Stomach (tissue), 9 donors: ENCODE results near the gene LY6G6C. TPM values are rescaled to one million over a fixed set of nuclear protein-coding genes. Genes with fewer than 3 reads are reported as not detected.
A peak's percentile ranks its signal among the peaks of the same experiment; 100 is the strongest.

Experiments used
- DNase-seq, 2 donors: peaks; one replicate each; pipeline versions ENCODE4 v3.0.0 to v3.0.0-alpha.2; 2013 to 2019
- H3K27ac ChIP-seq, 5 donors: fragments of 200-600 bp in 4 of 5; sonication (generic) in 4 of 5; one replicate each; pipeline ENCODE4 v1.5.1; 2013 to 2019; ENCODE audit warnings: mild to moderate bottlenecking in 1 of 5, moderate library complexity in 1 of 5
- H3K27me3 ChIP-seq, 3 donors: fragments of 200-600 bp; sonication (generic); one replicate each; pipeline ENCODE4 v1.5.1; 2017 to 2019; ENCODE audit warnings: mixed run types in 1 of 3
- H3K36me3 ChIP-seq, 4 donors: fragments of 200-600 bp; sonication (generic); 1 replicate in 3 of 4; 2 replicates in 1 of 4; pipeline ENCODE4 v1.5.1; 2016 to 2019
- H3K4me1 ChIP-seq, 4 donors: fragments of 200-600 bp; sonication (generic); one replicate each; pipeline ENCODE4 v1.5.1; 2016 to 2019
- H3K4me3 ChIP-seq, 4 donors: fragments of 200-600 bp; sonication (generic) in 3 of 4; one replicate each; pipeline ENCODE4 v1.5.1; 2016 to 2019; ENCODE audit warnings: mild to moderate bottlenecking in 1 of 4
- H3K9me3 ChIP-seq, 4 donors: fragments of 200-600 bp; sonication (generic); one replicate each; pipeline ENCODE4 v1.5.1; 2016 to 2019
- CTCF ChIP-seq, 7 experiments: fragments of 450-650 bp in 4 of 7; fragments of 200-600 bp in 3 of 7; sonication (generic) in 3 of 7; IDR thresholded peaks; one replicate each; pipeline ENCODE4 v1.5.1; 2016 to 2019; ENCODE audit warnings: antibody characterized with exemption in 7 of 7, control low read depth in 2 of 7, mild to moderate bottlenecking in 1 of 7
- EP300 ChIP-seq: sonication (generic); formaldehyde crosslinking; IDR thresholded peaks from one replicate; pipeline ENCODE4 v1.6.1; 2017; ENCODE audit warnings: antibody characterized with exemption
- POLR2A ChIP-seq, 4 donors: fragments of 450-650 bp; IDR thresholded peaks; one replicate each; pipeline ENCODE4 v1.6.1; 2016; ENCODE audit warnings: antibody characterized with exemption in 4 of 4, control low read depth in 2 of 4, mild to moderate bottlenecking in 1 of 4, moderate library complexity in 1 of 4
- POLR2AphosphoS5 ChIP-seq, 3 donors: sonication (generic); formaldehyde crosslinking; IDR thresholded peaks; one replicate each; pipeline ENCODE4 v1.6.1; 2016; ENCODE audit warnings: antibody characterized with exemption in 3 of 3
- whole genome bisulfite sequencing, 5 donors: extraction: QIAGEN DNeasy Blood & Tissue Kit in 3 of 5; methylation state at CpG; one replicate each; pipeline versions ENCODE4 v1.1.5 to v1.1.7; 2013 to 2018; 5-methylcytosine and 5-hydroxymethylcytosine counted together
- intact Hi-C: fragments of 100-400 bp; cut with DNase I; formaldehyde crosslinking; loops from one replicate; pipeline ENCODE4 v1.15.1; 2023; ENCODE audit warnings: low total_unique reads
- polyA plus RNA-seq, 3 donors: library from polyadenylated mRNA; stranded (reverse); fragments of 200-250 nt; gene quantifications; one replicate each; pipeline ENCODE4 v1.2.3, GENCODE V29; 2013
- total RNA-seq, 5 donors: library from RNA; depleted of rRNA; stranded (reverse); fragments of >200 nt; gene quantifications; one replicate each; pipeline versions ENCODE4 v1.1.0 to v1.2.3, GENCODE V29; 2014 to 2016
- donor health status: healthy with polysubstance abuse.
- donor health status: Bipolar disorder and iron deficiency.
- donor health status: healthy.

The LY6G6C gene
- total and polyA plus RNA-seq, 8 donors: 0.90 TPM; not detected in 7

DNA sequence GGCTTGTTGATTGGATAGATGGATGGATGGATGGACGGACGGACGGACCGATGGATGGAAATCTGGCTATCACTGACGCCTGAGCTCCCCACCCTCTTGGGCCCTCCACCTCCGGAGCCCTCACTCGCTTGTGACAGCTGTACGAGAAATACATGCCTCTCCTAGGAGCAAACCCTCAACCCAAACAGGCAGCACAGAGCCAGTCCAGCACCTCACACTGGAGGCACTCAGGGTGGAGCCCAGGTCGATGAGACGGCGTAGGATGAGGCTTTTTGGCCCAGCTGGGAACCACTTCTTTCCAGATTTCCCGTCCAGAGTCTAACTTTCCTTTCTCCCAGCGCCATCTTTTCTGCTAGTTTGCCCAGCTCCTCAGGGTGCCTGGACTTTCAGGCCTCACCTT lies 38.0 kb downstream of the LY6G6C start:
- WGBS, 5 donors: 53 to 73% (median 54%) methylated on average over 13 of the region's 13 CpGs
- Histone ChIP-seq H3K9me3 (no peaks in the 10 kb centered on the region), H3K4me3 (peak overlapping the region in 3 of 4 donors; percentile 30 to 38 (median 38)), H3K27ac (peak overlapping the region in 4 of 5 donors; percentile 24 to 66 (median 53)), H3K4me1 (peaks cover 11 to 39% (median 28%) of the 10 kb centered on the region in 4 donors), H3K27me3 (no peaks in the 10 kb centered on the region), H3K36me3 (peaks cover 22 to 44% (median 40%) of the 10 kb centered on the region in 4 donors)
- TF ChIP-seq EP300: no peak
- TF ChIP-seq CTCF (IDR thresholded peaks at IDR 0.05): no peak
- TF ChIP-seq POLR2A (IDR thresholded peaks at IDR 0.05): no peak
- no peak for TF ChIP-seq POLR2AphosphoS5 (IDR thresholded peaks at IDR 0.05)
- intact Hi-C loops: loop anchor here (10.0 kb wide), 1 partner anchor 81 kb away; the partner anchor contains the start of gene SAPCD1
- peak in 1 of 2 donors; percentile 46 for DNase-seq

- whole genome bisulfite sequencing, 5 donors: 0 to 1% (median 0%) methylated on average over 11 to 40 of the region's 40 CpGs
- Histone ChIP-seq H3K4me3 (peak overlapping the region; percentile 53 to 55 (median 54)), H3K36me3 (peaks cover 0 to 20% (median 16%) of the 10 kb centered on the region in 4 donors), H3K9me3 (no peaks in the 10 kb centered on the region), H3K27me3 (no peaks in the 10 kb centered on the region), H3K4me1 (peaks cover 11 to 39% (median 28%) of the 10 kb centered on the region in 4 donors), H3K27ac (peak overlapping the region; percentile 61 to 85 (median 79))
- TF ChIP-seq POLR2AphosphoS5 (IDR thresholded peaks at IDR 0.05) (no peak), CTCF (IDR thresholded peaks at IDR 0.05) (peak in 1 of 7 experiments; percentile 9)
- intact Hi-C loops: loop anchor here (10.0 kb wide), 1 partner anchor 84 kb away; the partner anchor contains the start of gene SAPCD1
- DNase-seq: peak; percentile 45 to 75
Measured at GRCh38 chr6:31681135-31681671, 40.3 kb downstream of the LY6G6C start.

DNA sequence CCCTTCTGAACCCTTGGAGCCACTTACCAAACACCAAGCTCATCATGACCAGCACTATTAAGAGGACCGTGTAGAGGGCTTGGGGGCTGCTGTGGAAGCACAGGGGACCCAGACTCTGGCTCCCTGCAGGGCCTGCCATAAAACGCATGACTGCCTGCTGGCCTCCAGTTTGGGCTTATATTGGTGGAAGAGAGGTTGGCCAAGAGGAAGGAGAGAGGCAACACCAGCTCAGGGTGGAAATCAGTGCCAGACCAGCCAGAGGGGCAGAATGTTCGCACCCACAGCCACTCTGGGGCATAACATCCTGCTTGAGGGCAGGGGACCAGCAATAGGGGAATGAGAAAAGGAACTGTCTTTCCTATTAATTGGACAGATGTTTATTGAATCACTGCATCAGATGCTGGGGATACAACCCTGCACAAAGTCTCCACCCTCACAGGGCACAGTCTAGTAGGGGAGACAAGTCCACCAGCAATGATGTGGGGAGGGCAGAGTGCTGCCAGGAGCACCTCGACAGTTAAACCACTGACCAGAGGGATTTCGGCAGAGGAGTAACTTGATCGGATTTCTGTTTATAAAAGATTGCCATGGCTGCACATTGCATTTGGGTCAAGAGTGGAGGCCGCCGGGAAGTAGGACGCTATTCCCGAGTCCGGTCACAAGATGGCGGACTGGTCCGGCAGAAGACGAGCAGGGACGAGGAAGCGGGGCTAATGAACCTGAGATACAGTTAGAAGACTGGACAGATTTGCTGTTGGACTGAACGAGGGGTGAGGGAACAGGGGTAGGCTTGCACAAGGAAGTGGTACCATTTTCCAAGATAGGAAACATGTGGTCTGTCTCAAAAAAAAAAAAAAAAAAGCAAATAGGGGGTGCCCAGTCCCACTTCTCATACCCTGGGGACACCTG lies 41.1 kb downstream of the LY6G6C start, which contains the start of gene LY6G5C:
LY6G5C (minus strand) TSS at position 842 of the 909 bp plus-strand sequence; CDS start at position 148, 694 bp downstream.
- intact Hi-C loops: loop anchor here (10.0 kb wide), 1 partner anchor 84 kb away; the partner anchor contains the start of gene SAPCD1
- no peaks in the 10 kb centered on the region for H3K9me3 ChIP-seq
- TF ChIP-seq POLR2A (IDR thresholded peaks at IDR 0.05) (no peak), EP300 (no peak), CTCF (IDR thresholded peaks at IDR 0.05) (peak in 5 of 7 experiments; percentile 41 to 84 (median 61)), POLR2AphosphoS5 (IDR thresholded peaks at IDR 0.05) (peak in 2 of 3 donors; percentile 44 to 87)
- H3K27ac ChIP-seq: peak within 1 kb of the TSS; percentile 61 to 85 (median 79)
- H3K4me1 ChIP-seq: peaks cover 11 to 39% (median 28%) of the 10 kb centered on the region in 4 donors
- H3K36me3 ChIP-seq: peaks cover 0 to 13% (median 10%) of the 10 kb centered on the region in 4 donors
- H3K4me3 ChIP-seq: peak within 1 kb of the TSS; percentile 53 to 55 (median 54)
- DNase-seq: peak; percentile 87 to 95
- no peaks in the 10 kb centered on the region for H3K27me3 ChIP-seq
- 11 to 13% (median 12%) methylated on average over 17 of the region's 17 CpGs for WGBS, 5 donors

DNA sequence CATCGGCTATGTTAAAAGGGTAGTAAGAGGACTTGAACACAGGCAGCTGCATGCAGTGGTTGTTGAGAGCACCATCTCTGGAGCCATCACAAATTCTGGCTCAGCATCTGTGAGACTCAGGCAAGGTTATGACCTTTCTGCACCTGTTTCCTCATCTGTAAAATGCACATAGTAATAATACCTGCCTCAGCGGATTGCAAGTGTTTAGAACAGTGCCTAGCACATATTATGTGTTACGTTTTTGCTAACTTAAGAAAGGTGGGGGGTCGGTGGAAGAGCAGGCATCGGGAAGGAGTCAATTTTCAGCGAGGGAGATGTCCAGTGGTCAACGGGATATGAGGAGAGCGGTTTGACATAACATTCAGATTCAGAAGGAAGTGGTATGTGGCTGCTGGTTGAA lies 43.6 kb downstream of the LY6G6C start:
- no peak for TF ChIP-seq POLR2A (IDR thresholded peaks at IDR 0.05)
- TF ChIP-seq CTCF (IDR thresholded peaks at IDR 0.05): no peak
- TF ChIP-seq POLR2AphosphoS5 (IDR thresholded peaks at IDR 0.05): no peak
- no peak for TF ChIP-seq EP300
- H3K36me3 ChIP-seq: peaks cover 4 to 16% (median 13%) of the 10 kb centered on the region in 4 donors
- WGBS, 5 donors: 70 to 79% (median 73%) methylated on average over 8 of the region's 8 CpGs
- no peak overlapping the region for H3K27ac ChIP-seq
- H3K9me3 ChIP-seq: no peaks in the 10 kb centered on the region
- peaks cover 11 to 29% (median 22%) of the 10 kb centered on the region in 4 donors for H3K4me1 ChIP-seq
- no peak overlapping the region for H3K4me3 ChIP-seq
- intact Hi-C loops: no loop called here
- no peak for DNase-seq
- H3K27me3 ChIP-seq: no peaks in the 10 kb centered on the region
